ENCODE results near the gene FBXO40. TPM values are rescaled to one million over a fixed set of nuclear protein-coding genes. Genes with fewer than 3 reads are reported as not detected.

FBXO40 gene
- total RNA-seq, 1 experiment from 2014 or later: not detected

GRCh38 chr3:121665488-121665887, 72.3 kb downstream of the FBXO40 start:
- H3F3A ChIP-seq (ENCODE audit: low read length, unreplicated experiment): no peaks in the 10 kb centered on the region
- no peaks in the 10 kb centered on the region for H3K79me2 ChIP-seq (ENCODE audit: low read length)
- no peak overlapping the region for H3K4me2 ChIP-seq (ENCODE audit: low read length)
- H3K4me1 ChIP-seq (ENCODE audit: insufficient read depth, low read length): no peaks in the 10 kb centered on the region
- no peak overlapping the region for H2AFZ ChIP-seq (ENCODE audit: low read length)
- H3K9me3 ChIP-seq (ENCODE audit: low read length): no peaks in the 10 kb centered on the region
- no TSS peak for BruUV-seq (replicated peaks)
- DNase-seq (no peak), ATAC-seq (no peak)
- no peak overlapping the region for H3K27ac ChIP-seq (ENCODE audit: low read length)
- intact Hi-C loops (cut with micrococcal nuclease): no loop called here
- TF ChIP-seq CTCF (conservative IDR thresholded peaks at IDR 0.05; ENCODE audit: low read depth, low read length) (no peak), EZH2 (IDR thresholded peaks at IDR 0.05; ENCODE audit: low read length, unreplicated experiment) (no peak), EZH2phosphoT487 (IDR thresholded peaks at IDR 0.05; ENCODE audit: borderline replicate concordance, low read length) (no peak)
- H3K4me3 ChIP-seq (ENCODE audit: low read length): no peak overlapping the region
- ChIA-PET POLR2A (ENCODE audit: unreplicated experiment) (no interaction called here), CTCF (no interaction called here)
- no peaks in the 10 kb centered on the region for H4K20me1 ChIP-seq (ENCODE audit: low read length)
- H3K9ac ChIP-seq (ENCODE audit: low read length): no peak overlapping the region
- H3K36me3 ChIP-seq (ENCODE audit: low read depth, low read length): peaks cover 66% of the 10 kb centered on the region
- no peaks in the 10 kb centered on the region for H3K27me3 ChIP-seq (ENCODE audit: low read length)
- no peaks in the 10 kb centered on the region for H3K9me2 ChIP-seq (replicated peaks; ENCODE audit: low read length)

- no TSS peak for BruUV-seq (replicated peaks)
- ATAC-seq (no peak), DNase-seq (no peak)
- TF ChIP-seq CTCF (conservative IDR thresholded peaks at IDR 0.05; ENCODE audit: low read depth, low read length): no peak
- TF ChIP-seq EZH2 (IDR thresholded peaks at IDR 0.05; ENCODE audit: low read length, unreplicated experiment): no peak
- no peak for TF ChIP-seq EZH2phosphoT487 (IDR thresholded peaks at IDR 0.05; ENCODE audit: borderline replicate concordance, low read length)
- ChIA-PET POLR2A (ENCODE audit: unreplicated experiment) (no interaction called here), CTCF (no interaction called here)
- Histone ChIP-seq H3K79me2 (ENCODE audit: low read length) (no peaks in the 10 kb centered on the region), H2AFZ (ENCODE audit: low read length) (no peak overlapping the region), H3K27me3 (ENCODE audit: low read length) (no peaks in the 10 kb centered on the region), H3K4me3 (ENCODE audit: low read length) (no peak overlapping the region), H3K27ac (ENCODE audit: low read length) (no peak overlapping the region), H3K9me3 (ENCODE audit: low read length) (no peaks in the 10 kb centered on the region), H3F3A (ENCODE audit: low read length, unreplicated experiment) (no peaks in the 10 kb centered on the region), H3K4me2 (ENCODE audit: low read length) (no peak overlapping the region), H3K9me2 (replicated peaks; ENCODE audit: low read length) (no peaks in the 10 kb centered on the region), H3K36me3 (ENCODE audit: low read depth, low read length) (peaks cover 76% of the 10 kb centered on the region), H3K9ac (ENCODE audit: low read length) (no peak overlapping the region), H3K4me1 (ENCODE audit: insufficient read depth, low read length) (no peaks in the 10 kb centered on the region), H4K20me1 (ENCODE audit: low read length) (no peaks in the 10 kb centered on the region)
- intact Hi-C loops (cut with micrococcal nuclease): no loop called here
These were observed 74.2 kb downstream of the FBXO40 start for GRCh38 chr3:121667333-121667732.

- Histone ChIP-seq H3F3A (ENCODE audit: low read length, unreplicated experiment) (no peaks in the 10 kb centered on the region), H3K9me2 (replicated peaks; ENCODE audit: low read length) (no peaks in the 10 kb centered on the region), H3K4me1 (ENCODE audit: insufficient read depth, low read length) (no peaks in the 10 kb centered on the region), H3K9ac (ENCODE audit: low read length) (no peak overlapping the region), H3K9me3 (ENCODE audit: low read length) (no peaks in the 10 kb centered on the region), H2AFZ (ENCODE audit: low read length) (no peak overlapping the region), H3K27ac (ENCODE audit: low read length) (no peak overlapping the region), H3K4me2 (ENCODE audit: low read length) (no peak overlapping the region), H3K36me3 (ENCODE audit: low read depth, low read length) (peaks cover 72% of the 10 kb centered on the region), H3K4me3 (ENCODE audit: low read length) (no peak overlapping the region), H3K79me2 (ENCODE audit: low read length) (no peaks in the 10 kb centered on the region), H4K20me1 (ENCODE audit: low read length) (no peaks in the 10 kb centered on the region), H3K27me3 (ENCODE audit: low read length) (no peaks in the 10 kb centered on the region)
- no TSS peak for BruUV-seq (replicated peaks)
- no peak for TF ChIP-seq EZH2 (IDR thresholded peaks at IDR 0.05; ENCODE audit: low read length, unreplicated experiment)
- no peak for TF ChIP-seq CTCF (conservative IDR thresholded peaks at IDR 0.05; ENCODE audit: low read depth, low read length)
- TF ChIP-seq EZH2phosphoT487 (IDR thresholded peaks at IDR 0.05; ENCODE audit: borderline replicate concordance, low read length): no peak
- ChIA-PET POLR2A (ENCODE audit: unreplicated experiment) (interaction anchor here (0.8 kb wide), 1 partner anchor 964 kb away, joined by 7 read pairs; no protein-coding TSS in a partner anchor), CTCF (no interaction called here)
- ATAC-seq (no peak), DNase-seq (no peak)
- intact Hi-C loops (cut with micrococcal nuclease): no loop called here
These were observed 77.5 kb downstream of the FBXO40 start for GRCh38 chr3:121670676-121671075.

Data from PC-3 (cell line).